ENCODE data around the gene WDFY3.

WDFY3 gene

GRCh38 chr4:84727491-84727890, 239.0 kb downstream of the WDFY3 start:
- Histone ChIP-seq H3K9me3 (ENCODE audit: control insufficient read depth, low read length) (no peaks in the 10 kb centered on the region), H3K27ac (ENCODE audit: low read depth, low read length, severe bottlenecking) (no peak overlapping the region), H3K4me3 (ENCODE audit: extremely low read depth, insufficient read depth, low read length, poor library complexity, severe bottlenecking) (no peak overlapping the region), H3K36me3 (ENCODE audit: control insufficient read depth, insufficient read depth, low read length) (peaks cover 38% of the 10 kb centered on the region), H3K4me1 (ENCODE audit: control insufficient read depth, insufficient read depth, low read length, poor library complexity, severe bottlenecking) (no peaks in the 10 kb centered on the region)
- WGBS, 2 experiments (ENCODE audit: insufficient coverage in 2 of 2), result 100% methylated on average over 1 of the region's 1 CpG; no CpG with 5 or more reads in 1 of the 2 experiments

- Histone ChIP-seq H3K27ac (ENCODE audit: low read depth, low read length, severe bottlenecking) (no peak overlapping the region), H3K4me3 (ENCODE audit: extremely low read depth, insufficient read depth, low read length, poor library complexity, severe bottlenecking) (no peak overlapping the region), H3K4me1 (ENCODE audit: control insufficient read depth, insufficient read depth, low read length, poor library complexity, severe bottlenecking) (no peaks in the 10 kb centered on the region), H3K36me3 (ENCODE audit: control insufficient read depth, insufficient read depth, low read length) (peaks cover 40% of the 10 kb centered on the region), H3K9me3 (ENCODE audit: control insufficient read depth, low read length) (no peaks in the 10 kb centered on the region)
- no CpG with 5 or more reads among the region's 2 CpGs for WGBS, 2 experiments (ENCODE audit: insufficient coverage in 2 of 2)
These were observed 240.1 kb downstream of the WDFY3 start for GRCh38 chr4:84726356-84726755.

GRCh38 chr4:84722720-84723119, 243.8 kb downstream of the WDFY3 start:
- H3K27ac ChIP-seq (ENCODE audit: low read depth, low read length, severe bottlenecking), result no peak overlapping the region
- H3K9me3 ChIP-seq (ENCODE audit: control insufficient read depth, low read length), result no peaks in the 10 kb centered on the region
- peaks cover 63% of the 10 kb centered on the region for H3K36me3 ChIP-seq (ENCODE audit: control insufficient read depth, insufficient read depth, low read length)
- H3K4me3 ChIP-seq (ENCODE audit: extremely low read depth, insufficient read depth, low read length, poor library complexity, severe bottlenecking), result no peak overlapping the region
- WGBS, 2 experiments (ENCODE audit: insufficient coverage in 2 of 2), result 100% methylated on average over 1 of the region's 1 CpG; no CpG with 5 or more reads in 1 of the 2 experiments
- no peaks in the 10 kb centered on the region for H3K4me1 ChIP-seq (ENCODE audit: control insufficient read depth, insufficient read depth, low read length, poor library complexity, severe bottlenecking)

- H3K36me3 ChIP-seq (ENCODE audit: control insufficient read depth, insufficient read depth, low read length), result peaks cover 78% of the 10 kb centered on the region
These were observed 247.4 kb downstream of the WDFY3 start for GRCh38 chr4:84719115-84719514.

GRCh38 chr4:84718699-84719098, 247.8 kb downstream of the WDFY3 start:
- Histone ChIP-seq H3K36me3 (ENCODE audit: control insufficient read depth, insufficient read depth, low read length) (peaks cover 78% of the 10 kb centered on the region), H3K4me3 (ENCODE audit: extremely low read depth, insufficient read depth, low read length, poor library complexity, severe bottlenecking) (no peak overlapping the region), H3K9me3 (ENCODE audit: control insufficient read depth, low read length) (no peaks in the 10 kb centered on the region), H3K4me1 (ENCODE audit: control insufficient read depth, insufficient read depth, low read length, poor library complexity, severe bottlenecking) (no peaks in the 10 kb centered on the region), H3K27ac (ENCODE audit: low read depth, low read length, severe bottlenecking) (no peak overlapping the region)
- no CpG with 5 or more reads among the region's 2 CpGs for WGBS, 2 experiments (ENCODE audit: insufficient coverage in 2 of 2)

More at GRCh38 chr4:84719115-84719514, 247.4 kb downstream of the WDFY3 start:
- Histone ChIP-seq H3K4me3 (ENCODE audit: extremely low read depth, insufficient read depth, low read length, poor library complexity, severe bottlenecking) (no peak overlapping the region), H3K27ac (ENCODE audit: low read depth, low read length, severe bottlenecking) (no peak overlapping the region), H3K4me1 (ENCODE audit: control insufficient read depth, insufficient read depth, low read length, poor library complexity, severe bottlenecking) (no peaks in the 10 kb centered on the region), H3K9me3 (ENCODE audit: control insufficient read depth, low read length) (no peaks in the 10 kb centered on the region)

- peaks cover 82% of the 10 kb centered on the region for H3K36me3 ChIP-seq (ENCODE audit: control insufficient read depth, insufficient read depth, low read length)
- WGBS, 2 experiments (ENCODE audit: insufficient coverage in 2 of 2), result no CpG with 5 or more reads among the region's 3 CpGs
These were observed 255.9 kb downstream of the WDFY3 start for GRCh38 chr4:84710548-84710947.

GRCh38 chr4:84708406-84709135, 257.9 kb downstream of the WDFY3 start:
- Histone ChIP-seq H3K4me1 (ENCODE audit: control insufficient read depth, insufficient read depth, low read length, poor library complexity, severe bottlenecking) (no peaks in the 10 kb centered on the region), H3K36me3 (ENCODE audit: control insufficient read depth, insufficient read depth, low read length) (peaks cover 83% of the 10 kb centered on the region), H3K9me3 (ENCODE audit: control insufficient read depth, low read length) (no peaks in the 10 kb centered on the region), H3K4me3 (ENCODE audit: extremely low read depth, insufficient read depth, low read length, poor library complexity, severe bottlenecking) (no peak overlapping the region), H3K27ac (ENCODE audit: low read depth, low read length, severe bottlenecking) (no peak overlapping the region)
- 96% methylated on average over 3 of the region's 6 CpGs; no CpG with 5 or more reads in 1 of the 2 experiments for WGBS, 2 experiments (ENCODE audit: insufficient coverage in 2 of 2)

More at GRCh38 chr4:84710548-84710947, 255.9 kb downstream of the WDFY3 start:
- no peaks in the 10 kb centered on the region for H3K9me3 ChIP-seq (ENCODE audit: control insufficient read depth, low read length)
- no peak overlapping the region for H3K4me3 ChIP-seq (ENCODE audit: extremely low read depth, insufficient read depth, low read length, poor library complexity, severe bottlenecking)
- H3K4me1 ChIP-seq (ENCODE audit: control insufficient read depth, insufficient read depth, low read length, poor library complexity, severe bottlenecking), result no peaks in the 10 kb centered on the region
- no peak overlapping the region for H3K27ac ChIP-seq (ENCODE audit: low read depth, low read length, severe bottlenecking)

- WGBS, 2 experiments (ENCODE audit: insufficient coverage in 2 of 2), result 100% methylated on average over 2 of the region's 2 CpGs
- H3K4me1 ChIP-seq (ENCODE audit: control insufficient read depth, insufficient read depth, low read length, poor library complexity, severe bottlenecking), result no peaks in the 10 kb centered on the region
- peaks cover 84% of the 10 kb centered on the region for H3K36me3 ChIP-seq (ENCODE audit: control insufficient read depth, insufficient read depth, low read length)
- H3K4me3 ChIP-seq (ENCODE audit: extremely low read depth, insufficient read depth, low read length, poor library complexity, severe bottlenecking), result no peak overlapping the region
- H3K27ac ChIP-seq (ENCODE audit: low read depth, low read length, severe bottlenecking), result no peak overlapping the region
- no peaks in the 10 kb centered on the region for H3K9me3 ChIP-seq (ENCODE audit: control insufficient read depth, low read length)
These were observed 260.2 kb downstream of the WDFY3 start for GRCh38 chr4:84706286-84706685.

- Histone ChIP-seq H3K4me1 (ENCODE audit: control insufficient read depth, insufficient read depth, low read length, poor library complexity, severe bottlenecking) (no peaks in the 10 kb centered on the region), H3K9me3 (ENCODE audit: control insufficient read depth, low read length) (no peaks in the 10 kb centered on the region), H3K27ac (ENCODE audit: low read depth, low read length, severe bottlenecking) (no peak overlapping the region), H3K4me3 (ENCODE audit: extremely low read depth, insufficient read depth, low read length, poor library complexity, severe bottlenecking) (no peak overlapping the region), H3K36me3 (ENCODE audit: control insufficient read depth, insufficient read depth, low read length) (peaks cover 90% of the 10 kb centered on the region)
- 92 to 100% methylated on average over 2 of the region's 6 CpGs for WGBS, 2 experiments (ENCODE audit: insufficient coverage in 2 of 2)
These were observed 267.4 kb downstream of the WDFY3 start for GRCh38 chr4:84699001-84699671.

- Histone ChIP-seq H3K27ac (ENCODE audit: low read depth, low read length, severe bottlenecking) (no peak overlapping the region), H3K9me3 (ENCODE audit: control insufficient read depth, low read length) (no peaks in the 10 kb centered on the region), H3K36me3 (ENCODE audit: control insufficient read depth, insufficient read depth, low read length) (peaks cover 88% of the 10 kb centered on the region), H3K4me1 (ENCODE audit: control insufficient read depth, insufficient read depth, low read length, poor library complexity, severe bottlenecking) (no peaks in the 10 kb centered on the region), H3K4me3 (ENCODE audit: extremely low read depth, insufficient read depth, low read length, poor library complexity, severe bottlenecking) (no peak overlapping the region)
- no CpG with 5 or more reads among the region's 4 CpGs for WGBS, 2 experiments (ENCODE audit: insufficient coverage in 2 of 2)
These were observed 268.8 kb downstream of the WDFY3 start for GRCh38 chr4:84697615-84698201.

Data from mesodermal cell (in vitro differentiated cells).